Measurements from ENCODE around the gene TIAM2.

- no peak for TF ChIP-seq POLR2A (IDR thresholded peaks at IDR 0.05; ENCODE audit: low read depth)
- no peak for TF ChIP-seq EP300 (IDR thresholded peaks at IDR 0.05)
- TF ChIP-seq, protein P1, sequence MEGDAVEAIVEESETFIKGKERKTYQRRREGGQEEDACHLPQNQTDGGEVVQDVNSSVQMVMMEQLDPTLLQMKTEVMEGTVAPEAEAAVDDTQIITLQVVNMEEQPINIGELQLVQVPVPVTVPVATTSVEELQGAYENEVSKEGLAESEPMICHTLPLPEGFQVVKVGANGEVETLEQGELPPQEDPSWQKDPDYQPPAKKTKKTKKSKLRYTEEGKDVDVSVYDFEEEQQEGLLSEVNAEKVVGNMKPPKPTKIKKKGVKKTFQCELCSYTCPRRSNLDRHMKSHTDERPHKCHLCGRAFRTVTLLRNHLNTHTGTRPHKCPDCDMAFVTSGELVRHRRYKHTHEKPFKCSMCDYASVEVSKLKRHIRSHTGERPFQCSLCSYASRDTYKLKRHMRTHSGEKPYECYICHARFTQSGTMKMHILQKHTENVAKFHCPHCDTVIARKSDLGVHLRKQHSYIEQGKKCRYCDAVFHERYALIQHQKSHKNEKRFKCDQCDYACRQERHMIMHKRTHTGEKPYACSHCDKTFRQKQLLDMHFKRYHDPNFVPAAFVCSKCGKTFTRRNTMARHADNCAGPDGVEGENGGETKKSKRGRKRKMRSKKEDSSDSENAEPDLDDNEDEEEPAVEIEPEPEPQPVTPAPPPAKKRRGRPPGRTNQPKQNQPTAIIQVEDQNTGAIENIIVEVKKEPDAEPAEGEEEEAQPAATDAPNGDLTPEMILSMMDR (IDR thresholded peaks at IDR 0.05) = no peak
- no peak for TF ChIP-seq POLR2AphosphoS5 (IDR thresholded peaks at IDR 0.05)
Observed at GRCh38 chr6:154954347-154954746, 40.8 kb upstream of the TIAM2 start.

Data from esophagus muscularis mucosa (tissue), 4 donors.